Measurements from ENCODE around the gene SCN4A. TPM values are rescaled to one million over a fixed set of nuclear protein-coding genes. Genes with fewer than 3 reads are reported as not detected.

Gene SCN4A
- total RNA-seq, 6 donors from 2014 or later, result under 0.01 to 0.44 (median 0.20) TPM; not detected in 3

GRCh38 chr17:63943745-63944144 lies 29.0 kb downstream of the SCN4A start:
- 85 to 91% methylated on average over 6 to 9 of the region's 9 CpGs for WGBS, 2 donors
- Histone ChIP-seq H3K27ac (no peak overlapping the region), H3K9me3 (no peaks in the 10 kb centered on the region), H3K4me3 (no peak overlapping the region), H3K27me3 (no peaks in the 10 kb centered on the region), H3K4me1 (peaks cover 5 to 15% (median 10%) of the 10 kb centered on the region in 4 donors), H3K36me3 (no peaks in the 10 kb centered on the region)
- TF ChIP-seq EP300 (IDR thresholded peaks at IDR 0.05), result no peak
- ATAC-seq (ENCODE audit: low FRiP score in 2 of 2), result no peak
- DNase-seq, result no peak

GRCh38 chr17:63942309-63942985 lies 30.3 kb downstream of the SCN4A start:
- H3K9me3 ChIP-seq, result no peaks in the 10 kb centered on the region
- no peak overlapping the region for H3K4me3 ChIP-seq
- ATAC-seq (ENCODE audit: low FRiP score in 2 of 2) (no peak), DNase-seq (no peak)
- H3K27ac ChIP-seq, result no peak overlapping the region
- H3K36me3 ChIP-seq, result no peaks in the 10 kb centered on the region
- TF ChIP-seq EP300 (IDR thresholded peaks at IDR 0.05), result no peak
- TF ChIP-seq POLR2AphosphoS5 (IDR thresholded peaks at IDR 0.05), result no peak
- H3K4me1 ChIP-seq, result peaks cover 5 to 15% (median 10%) of the 10 kb centered on the region in 4 donors
- WGBS, 2 donors, result 96 to 97% methylated on average over 12 to 21 of the region's 21 CpGs
- no peaks in the 10 kb centered on the region for H3K27me3 ChIP-seq

DNA sequence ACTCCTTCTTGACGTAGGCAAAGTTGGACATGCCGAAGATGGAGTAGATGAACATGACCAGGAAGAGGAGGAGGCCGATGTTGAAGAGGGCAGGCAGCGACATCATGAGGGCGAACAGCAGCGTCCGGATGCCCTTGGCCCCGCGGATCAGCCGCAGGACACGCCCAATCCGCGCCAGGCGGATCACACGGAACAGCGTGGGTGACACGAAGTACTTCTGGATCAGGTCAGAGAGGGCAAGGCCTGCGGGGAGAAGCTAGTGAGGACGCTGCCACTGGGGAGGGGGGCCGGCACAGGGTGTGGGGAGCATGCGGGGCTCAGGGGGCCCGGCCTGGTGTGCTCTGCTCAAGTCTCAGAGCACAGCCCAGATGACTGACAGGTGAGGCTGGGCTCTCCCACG lies 31.0 kb downstream of the SCN4A start:
- 91 to 92% methylated on average over 16 to 23 of the region's 23 CpGs for WGBS, 2 donors
- no peak overlapping the region for H3K27ac ChIP-seq
- ATAC-seq (ENCODE audit: low FRiP score in 2 of 2) (no peak), DNase-seq (no peak)
- no peak for TF ChIP-seq CTCF (IDR thresholded peaks at IDR 0.05)
- no peak for TF ChIP-seq EP300 (IDR thresholded peaks at IDR 0.05)
- H3K4me3 ChIP-seq, result no peak overlapping the region
- H3K4me1 ChIP-seq, result peaks cover 5 to 11% (median 9%) of the 10 kb centered on the region in 4 donors
- H3K27me3 ChIP-seq, result no peaks in the 10 kb centered on the region
- no peaks in the 10 kb centered on the region for H3K9me3 ChIP-seq
- no peaks in the 10 kb centered on the region for H3K36me3 ChIP-seq

DNA sequence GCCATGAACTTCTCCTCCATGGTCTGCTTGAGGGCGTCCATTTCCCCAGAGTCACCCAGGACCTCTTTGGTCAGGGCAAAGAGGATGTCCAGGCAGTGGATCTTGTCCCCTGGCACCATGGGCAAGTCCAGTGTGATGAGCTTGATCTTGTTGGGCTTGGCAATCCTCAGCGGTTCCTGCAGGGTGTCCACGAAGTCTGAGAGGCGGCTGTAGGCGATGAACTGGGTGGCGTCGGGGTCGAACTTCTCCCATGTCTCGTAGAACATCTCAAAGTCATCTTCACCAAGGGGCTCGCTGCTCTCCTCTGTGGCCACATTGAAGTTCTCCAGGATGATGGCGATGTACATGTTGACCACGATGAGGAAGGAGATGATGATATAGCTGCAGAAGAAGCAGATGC lies 31.6 kb downstream of the SCN4A start:
- Histone ChIP-seq H3K4me1 (peaks cover 1 to 5% (median 3%) of the 10 kb centered on the region in 4 donors), H3K27me3 (no peaks in the 10 kb centered on the region), H3K27ac (no peak overlapping the region), H3K4me3 (no peak overlapping the region), H3K36me3 (no peaks in the 10 kb centered on the region), H3K9me3 (no peaks in the 10 kb centered on the region)
- DNase-seq, result no peak
- TF ChIP-seq POLR2AphosphoS5 (IDR thresholded peaks at IDR 0.05) (no peak), POLR2A (IDR thresholded peaks at IDR 0.05) (no peak), EP300 (IDR thresholded peaks at IDR 0.05) (no peak), CTCF (IDR thresholded peaks at IDR 0.05) (no peak)
- ATAC-seq (ENCODE audit: low FRiP score in 2 of 2), result no peak
- 85 to 93% methylated on average over 4 to 12 of the region's 12 CpGs for WGBS, 2 donors

- H3K4me3 ChIP-seq, result no peak overlapping the region
- H3K36me3 ChIP-seq, result no peaks in the 10 kb centered on the region
- 93 to 96% methylated on average over 5 to 14 of the region's 14 CpGs for WGBS, 2 donors
- ATAC-seq (ENCODE audit: low FRiP score in 2 of 2) (no peak), DNase-seq (no peak)
- no peaks in the 10 kb centered on the region for H3K27me3 ChIP-seq
- H3K27ac ChIP-seq, result no peak overlapping the region
- no peaks in the 10 kb centered on the region for H3K4me1 ChIP-seq
- TF ChIP-seq EP300 (IDR thresholded peaks at IDR 0.05) (no peak), CTCF (IDR thresholded peaks at IDR 0.05) (no peak), POLR2AphosphoS5 (IDR thresholded peaks at IDR 0.05) (no peak), POLR2A (IDR thresholded peaks at IDR 0.05) (no peak)
- H3K9me3 ChIP-seq, result no peaks in the 10 kb centered on the region
These were observed 32.1 kb downstream of the SCN4A start for GRCh38 chr17:63940584-63940983.

- H3K4me1 ChIP-seq, result no peaks in the 10 kb centered on the region
- no peaks in the 10 kb centered on the region for H3K27me3 ChIP-seq
- no peak overlapping the region for H3K4me3 ChIP-seq
- WGBS, 2 donors, result 92 to 93% methylated on average over 6 of the region's 6 CpGs
- no peak for TF ChIP-seq CTCF (IDR thresholded peaks at IDR 0.05)
- no peak for TF ChIP-seq EP300 (IDR thresholded peaks at IDR 0.05)
- no peak for TF ChIP-seq POLR2AphosphoS5 (IDR thresholded peaks at IDR 0.05)
- TF ChIP-seq POLR2A (IDR thresholded peaks at IDR 0.05), result no peak
- ATAC-seq (ENCODE audit: low FRiP score in 2 of 2) (no peak), DNase-seq (no peak)
- no peaks in the 10 kb centered on the region for H3K9me3 ChIP-seq
- no peaks in the 10 kb centered on the region for H3K36me3 ChIP-seq
- no peak overlapping the region for H3K27ac ChIP-seq
These were observed 32.8 kb downstream of the SCN4A start for GRCh38 chr17:63939884-63940283.

Data from upper lobe of left lung (tissue), 6 donors.